GM12878 (cell line): Measurements from ENCODE around the gene PTGR2. TPM values are rescaled to one million over a fixed set of nuclear protein-coding genes. Genes with fewer than 3 reads are reported as not detected.
"Not testable (repeated sequence)": the region's sequence is repeated elsewhere in the genome, so short reads cannot be mapped to it uniquely, and the experiment has no call there.

Source experiments
- ATAC-seq: fragments of 200-7000 bp; cut with Tn5 transposase; 3 replicates; pipeline ENCODE4 v1.9.1; 2020; ENCODE audit warnings: mild to moderate bottlenecking, moderate library complexity
- BruUV-seq: library from RNA; stranded (reverse); fragments of 400-500 nt; replicated peaks from 2 replicates; lab custom pipeline; 2021; lab: Mats Ljungman, UMichigan
- CTCF ChIA-PET: fragments of 300-600 bp; sonication (Branson Sonifier 250); formaldehyde crosslinking; extraction: SDS; loops from one replicate; lab custom pipeline; 2021; ENCODE audit warnings: inconsistent platforms; lab: Yijun Ruan, JAX
- POLR2A ChIA-PET: fragments of 350-600 bp; formaldehyde crosslinking; extraction: SDS; loops from one replicate; lab custom pipeline; 2021; ENCODE audit warnings: inconsistent platforms; lab: Charles Lee
- RAD21 ChIA-PET: fragments of 300-600 bp; sonication (Branson Sonifier 250); formaldehyde crosslinking; loops from one replicate; lab custom pipeline; 2023; ENCODE audit warnings: antibody characterized with exemption; ENCODE audit not compliant: unreplicated experiment; lab: Charles Lee
- SMC1A ChIA-PET: fragments of 300-600 bp; sonication (Branson Sonifier 250); formaldehyde crosslinking; loops from one replicate; lab custom pipeline; 2023; ENCODE audit not compliant: unreplicated experiment, uncharacterized antibody; lab: Charles Lee
- DNase-seq: peaks from one replicate; pipeline ENCODE4 v3.0.0-alpha.2; 2011; ENCODE audit warnings: low read depth, low spot score
- FAIRE-seq: peaks from 3 replicates; lab custom pipeline; 2011; peaks lifted over from hg19 to GRCh38; lab: Jason Lieb, UNC
- H2AFZ ChIP-seq: 2 replicates; pipeline ENCODE4 v1.6.0; 2011; ENCODE audit warnings: low read depth, low read length, control low read depth; ENCODE audit not compliant: control insufficient read depth
- H3K27ac ChIP-seq: 2 replicates; pipeline ENCODE4 v1.5.1; 2011; ENCODE audit warnings: control low read depth; ENCODE audit not compliant: control insufficient read depth, insufficient read depth
- H3K27me3 ChIP-seq, 2 experiments: replicated peaks in 1 of 2; 2 replicates each; pipeline versions ENCODE4 v1.6.0 to v1.6.1; 2011; ENCODE audit warnings: low read length in 1 of 2; ENCODE audit not compliant: control insufficient read depth in 2 of 2, insufficient read depth in 2 of 2
- H3K36me3 ChIP-seq, 2 experiments: 2 replicates each; pipeline ENCODE4 v1.5.1; 2011; ENCODE audit warnings: low read length in 1 of 2; ENCODE audit not compliant: control insufficient read depth in 2 of 2, insufficient read depth in 2 of 2
- H3K4me1 ChIP-seq: 2 replicates; pipeline ENCODE4 v1.6.1; 2011; ENCODE audit warnings: mild to moderate bottlenecking, low read length, moderate library complexity, mixed read lengths; ENCODE audit not compliant: control insufficient read depth, insufficient read depth
- H3K4me2 ChIP-seq: 2 replicates; pipeline ENCODE4 v1.6.0; 2011; ENCODE audit warnings: control low read depth; ENCODE audit not compliant: control insufficient read depth, insufficient read depth
- H3K4me3 ChIP-seq: fragments of 200-600 bp; sonication (generic); 2 replicates; pipeline ENCODE4 v1.5.1; 2016
- H3K79me2 ChIP-seq: 2 replicates; pipeline ENCODE4 v1.6.0; 2011; ENCODE audit warnings: low read length; ENCODE audit not compliant: control insufficient read depth, insufficient read depth
- H3K9ac ChIP-seq: 2 replicates; pipeline ENCODE4 v1.8.0; 2011; ENCODE audit warnings: low read length, control low read depth, mixed read lengths; ENCODE audit not compliant: control insufficient read depth, insufficient read depth
- H3K9me3 ChIP-seq: replicated peaks from 3 replicates; pipeline ENCODE4 v1.5.1; 2011; ENCODE audit warnings: mild to moderate bottlenecking, low read length; ENCODE audit not compliant: control insufficient read depth, insufficient read depth
- H4K20me1 ChIP-seq: 2 replicates; pipeline ENCODE4 v1.6.0; 2011; ENCODE audit not compliant: control insufficient read depth, insufficient read depth
- ELK1 ChIP-seq: IDR thresholded peaks from 2 replicates; pipeline ENCODE4 v1.6.1; 2012; ENCODE audit warnings: low read depth, low read length, improper control_type of control experiment
- MTA2 ChIP-seq: fragments of 450-650 bp; IDR thresholded peaks from 2 replicates; pipeline ENCODE4 v1.6.1; 2016; ENCODE audit warnings: low read depth, mild to moderate bottlenecking, moderate library complexity
- REST ChIP-seq: IDR thresholded peaks from 2 replicates; pipeline ENCODE4 v1.6.1; 2012; ENCODE audit warnings: mild to moderate bottlenecking, low read depth, low read length
- RUNX3 ChIP-seq: IDR thresholded peaks from 2 replicates; pipeline ENCODE4 v1.6.1; 2012; ENCODE audit warnings: low read length, inconsistent platforms
- WGBS: methylation state at CpG from one replicate; pipeline ENCODE4 v1.1.6; 2016; ENCODE audit warnings: low lambda C conversion rate; ENCODE audit not compliant: insufficient replicate concordance, insufficient coverage; ENCODE audit errors: missing lambda C conversion rate; 5-methylcytosine and 5-hydroxymethylcytosine counted together
- in situ Hi-C: fragments of 300-500 bp; cut with MboI; formaldehyde crosslinking; loops from 9 replicates; pipeline ENCODE4 v1.14.3; 2018; ENCODE audit warnings: mixed read lengths
- intact Hi-C: fragments of 100-400 bp; cut with micrococcal nuclease; formaldehyde crosslinking; loops from one replicate; pipeline ENCODE4 v1.14.2; 2022; ENCODE audit not compliant: unreplicated experiment
- polyA plus RNA-seq, 11 experiments: library from polyadenylated mRNA; depleted of rRNA in 4 of 11; unstranded in 6 of 11; stranded (reverse) in 5 of 11; fragments of >200 nt; fragmentation: Nextera tagmentation in 4 of 11; fragmentation: Illumina TruSeq in 1 of 11; extraction: Ambion mirVana in 4 of 11; extraction: Trizol in 1 of 11; gene quantifications; 1 replicate in 1 of 11; 2 replicates in 10 of 11; pipeline versions ENCODE4 v1.2.1 to v1.2.3, GENCODE V29; 2011 to 2016; ENCODE audit warnings: inconsistent platforms in 2 of 11, missing spikeins in 2 of 11, low read depth in 1 of 11
- total RNA-seq, 4 experiments: library from RNA; depleted of rRNA in 3 of 4; stranded (reverse); fragments of >200 nt in 3 of 4; fragmentation: Illumina TruSeq in 1 of 4; extraction: Trizol in 1 of 4; gene quantifications; 2 replicates each; pipeline versions ENCODE4 v1.2.1 to v1.2.3, GENCODE V29; 2013 to 2021

The PTGR2 gene
- total and polyA plus RNA-seq, 10 of the 15 experiments (the other 5 are each of a cell fraction or from before 2014, with no cell fraction given): 3.3 to 12.8 (median 8.4) TPM

- no peak for TF ChIP-seq ELK1
- TF ChIP-seq REST: no peak
- no peak for TF ChIP-seq RUNX3
- TF ChIP-seq MTA2: no peak
Measured at GRCh38 chr14:73889376-73889775, 37.7 kb downstream of the PTGR2 start (continued).

- H3K9ac ChIP-seq, POLR2A ChIA-PET, H3K4me1 ChIP-seq, CTCF ChIA-PET, H3K4me2 ChIP-seq, H3K9me3 ChIP-seq, FAIRE-seq, intact Hi-C loops, RAD21 ChIA-PET, H3K27ac ChIP-seq, DNase-seq, H2AFZ ChIP-seq, in situ Hi-C loops, BruUV-seq, H3K27me3 ChIP-seq, H3K4me3 ChIP-seq, H4K20me1 ChIP-seq, ATAC-seq, SMC1A ChIA-PET: not testable (repeated sequence)
- 92% methylated on average over 6 of the region's 6 CpGs for WGBS
- Histone ChIP-seq H3K36me3 (peaks cover 9 to 20% of the 10 kb centered on the region in 2 experiments), H3K79me2 (peaks cover 22% of the 10 kb centered on the region)
Measured at GRCh38 chr14:73894180-73894687, 42.6 kb downstream of the PTGR2 start.
